ENCODE data around the gene C6orf52.

The C6orf52 gene

GRCh38 chr6:10621847-10622246 lies 72.6 kb downstream of the C6orf52 start:
- ChIA-PET CTCF (no interaction called here), POLR2A (no interaction called here)
- TF ChIP-seq, protein P1, sequence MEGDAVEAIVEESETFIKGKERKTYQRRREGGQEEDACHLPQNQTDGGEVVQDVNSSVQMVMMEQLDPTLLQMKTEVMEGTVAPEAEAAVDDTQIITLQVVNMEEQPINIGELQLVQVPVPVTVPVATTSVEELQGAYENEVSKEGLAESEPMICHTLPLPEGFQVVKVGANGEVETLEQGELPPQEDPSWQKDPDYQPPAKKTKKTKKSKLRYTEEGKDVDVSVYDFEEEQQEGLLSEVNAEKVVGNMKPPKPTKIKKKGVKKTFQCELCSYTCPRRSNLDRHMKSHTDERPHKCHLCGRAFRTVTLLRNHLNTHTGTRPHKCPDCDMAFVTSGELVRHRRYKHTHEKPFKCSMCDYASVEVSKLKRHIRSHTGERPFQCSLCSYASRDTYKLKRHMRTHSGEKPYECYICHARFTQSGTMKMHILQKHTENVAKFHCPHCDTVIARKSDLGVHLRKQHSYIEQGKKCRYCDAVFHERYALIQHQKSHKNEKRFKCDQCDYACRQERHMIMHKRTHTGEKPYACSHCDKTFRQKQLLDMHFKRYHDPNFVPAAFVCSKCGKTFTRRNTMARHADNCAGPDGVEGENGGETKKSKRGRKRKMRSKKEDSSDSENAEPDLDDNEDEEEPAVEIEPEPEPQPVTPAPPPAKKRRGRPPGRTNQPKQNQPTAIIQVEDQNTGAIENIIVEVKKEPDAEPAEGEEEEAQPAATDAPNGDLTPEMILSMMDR (IDR thresholded peaks at IDR 0.05; ENCODE audit: insufficient read depth, low read length, missing control alignments) = no peak
- no peak overlapping the region for H3K4me3 ChIP-seq (ENCODE audit: low read depth, low read length)
- no peak for DNase-seq (ENCODE audit: low read depth, low spot score)
